Measurements from ENCODE around the gene MLPH.
"Not testable (repeated sequence)": the region's sequence is repeated elsewhere in the genome, so short reads cannot be mapped to it uniquely, and the experiment has no call there.

The MLPH gene

DNA sequence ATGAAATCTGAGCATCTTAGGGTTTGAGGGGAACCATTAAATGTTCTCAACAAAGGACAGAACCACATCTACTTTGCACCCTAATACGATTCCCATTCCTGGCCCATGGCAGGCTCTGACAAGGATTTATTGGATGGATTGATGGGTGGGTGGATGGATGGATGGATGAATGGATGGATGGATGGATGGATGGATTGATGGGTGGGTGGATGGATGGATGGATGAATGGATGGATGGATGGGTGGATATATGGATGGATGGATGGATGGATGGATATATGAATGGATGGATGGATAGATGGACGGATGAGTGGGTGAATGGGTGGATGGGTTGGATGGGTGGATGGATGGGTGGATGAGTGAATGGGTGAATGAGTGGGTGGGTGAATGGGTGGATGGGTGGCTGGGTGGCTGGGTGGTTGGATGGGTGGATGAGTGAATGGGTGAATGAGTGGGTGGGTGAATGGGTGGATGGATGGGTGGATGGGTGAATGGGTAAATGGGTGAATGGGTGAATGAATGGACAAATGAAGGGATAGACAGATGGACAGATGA lies 29.6 kb upstream of the MLPH start:
- DNase-seq (ENCODE audit: low read depth in 2 of 2, low spot score in 1 of 2) = no peak

DNA sequence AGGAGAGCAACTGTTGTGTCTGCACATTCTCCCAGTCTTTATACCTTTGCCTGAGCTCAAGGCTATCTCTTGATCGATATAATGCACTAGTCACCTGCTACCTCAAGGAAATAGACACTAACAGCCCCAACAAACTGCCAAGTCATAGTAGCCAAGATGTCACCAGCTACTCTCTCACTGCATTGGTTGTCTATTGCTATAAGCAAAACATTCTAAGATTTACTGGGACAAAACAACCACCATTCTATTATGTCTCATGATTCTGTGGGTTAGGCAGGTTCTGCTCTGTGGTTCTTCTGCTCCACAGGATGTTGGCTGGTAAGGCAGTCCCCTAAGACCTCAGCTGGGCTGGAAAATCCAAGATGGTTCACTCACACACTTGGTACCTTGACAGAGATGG lies 28.5 kb upstream of the MLPH start:
- no peak for DNase-seq (ENCODE audit: low read depth in 2 of 2, low spot score in 1 of 2)

DNA sequence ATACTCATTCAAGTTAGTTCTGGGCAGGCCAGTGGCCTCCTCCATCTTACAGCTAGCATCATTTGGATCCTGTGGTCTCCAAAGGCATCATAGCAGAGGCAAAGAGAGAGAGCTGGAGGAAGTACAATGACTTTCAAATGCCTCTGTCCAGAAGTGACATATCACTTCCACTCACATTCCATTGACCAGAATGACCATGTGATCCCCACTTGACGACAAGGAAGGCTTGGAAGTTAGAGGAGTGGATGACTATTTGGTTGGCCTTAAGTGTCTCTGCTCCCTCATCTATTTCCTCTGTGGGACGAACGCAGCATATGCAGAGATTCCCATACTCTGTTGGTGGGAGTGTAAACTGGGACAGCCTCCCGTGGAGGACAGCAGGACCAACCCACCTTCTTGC lies 27.8 kb upstream of the MLPH start:
- no peak for DNase-seq (ENCODE audit: low read depth in 2 of 2, low spot score in 1 of 2)

- no peak for DNase-seq (ENCODE audit: low read depth in 2 of 2, low spot score in 1 of 2)
These were observed 27.3 kb upstream of the MLPH start for GRCh38 chr2:237459741-237460174.

DNA sequence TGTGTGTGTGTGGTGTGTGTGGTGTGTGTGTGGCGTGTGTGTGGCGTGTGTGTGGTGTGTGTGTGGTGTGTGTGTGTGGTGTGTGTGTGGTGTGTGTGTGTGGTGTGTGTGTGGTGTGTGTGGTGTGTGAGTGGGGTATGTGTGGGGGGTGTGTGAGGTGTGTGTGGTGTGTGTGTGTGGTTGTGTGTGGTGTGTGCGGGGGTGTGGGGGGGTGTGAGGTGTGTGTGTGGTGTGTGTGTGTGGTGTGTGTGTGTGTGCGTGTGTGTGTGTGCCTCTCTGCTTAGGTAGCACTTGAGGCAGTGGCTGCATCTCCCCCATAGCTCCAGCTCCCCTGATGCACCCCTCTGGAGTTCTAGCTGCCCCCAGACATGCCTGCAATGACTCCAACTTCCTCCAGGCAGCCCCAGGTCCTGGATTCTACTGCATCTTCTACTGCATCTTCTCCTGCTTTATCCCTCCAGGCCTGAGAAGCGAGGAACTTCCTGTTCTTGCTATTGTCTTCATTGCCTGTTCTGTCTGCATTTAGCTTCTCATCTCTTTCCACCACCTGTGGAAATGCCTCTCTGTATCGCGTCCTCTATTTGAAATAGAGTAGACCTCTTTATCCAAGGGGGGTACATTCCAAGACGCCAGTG lies 22.2 kb upstream of the MLPH start:
- DNase-seq (ENCODE audit: low read depth in 2 of 2, low spot score in 1 of 2) = no peak

DNA sequence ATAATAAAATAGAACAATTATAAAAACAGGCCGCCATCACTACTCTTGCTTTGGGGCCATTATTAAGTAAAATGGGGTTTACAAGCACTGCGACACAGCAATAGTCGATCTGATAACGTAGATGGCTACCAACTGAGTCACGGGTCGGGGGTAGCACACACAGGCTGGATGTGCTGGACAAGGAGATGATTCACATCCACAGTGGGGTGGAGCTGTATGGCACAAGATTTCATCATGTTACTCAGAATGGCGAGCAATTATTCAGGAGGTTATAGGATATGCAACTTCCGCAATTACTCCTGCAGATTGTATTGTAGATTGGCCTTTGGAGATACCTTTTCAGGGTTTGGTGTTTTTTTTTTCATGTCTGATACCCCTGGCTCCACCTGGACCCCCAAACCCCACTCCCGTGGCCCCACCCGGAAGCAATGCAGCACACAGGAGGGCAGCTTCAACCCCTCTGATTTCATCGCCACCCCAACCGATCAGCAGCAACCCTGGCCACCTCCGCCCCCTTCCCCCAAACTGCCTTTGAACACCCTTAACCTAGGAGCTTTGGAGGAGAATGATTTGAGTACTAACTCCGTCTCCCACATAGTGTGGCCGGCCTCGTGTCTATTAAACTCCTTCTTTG lies 21.4 kb upstream of the MLPH start:
- no peak for DNase-seq (ENCODE audit: low read depth in 2 of 2, low spot score in 1 of 2)

DNA sequence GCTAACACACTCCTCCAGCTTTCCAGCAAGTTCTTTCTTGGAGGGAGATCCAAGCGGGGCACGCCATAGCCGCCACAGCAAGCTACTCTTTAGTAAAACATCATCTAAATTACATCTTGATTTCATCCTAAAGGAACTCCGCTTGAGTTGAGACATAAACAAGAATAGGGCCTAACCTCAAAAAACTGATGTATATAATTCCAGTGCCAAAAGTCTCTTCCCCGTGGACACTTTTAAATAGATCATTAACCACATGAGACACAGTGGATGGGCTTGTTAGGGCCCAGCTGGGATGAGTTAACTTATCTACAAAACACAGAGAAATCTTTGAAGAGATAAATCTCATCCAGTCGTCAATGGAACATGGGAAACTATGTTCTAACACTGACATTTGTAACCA lies 20.8 kb upstream of the MLPH start:
- no peak for DNase-seq (ENCODE audit: low read depth in 2 of 2, low spot score in 1 of 2)

- DNase-seq (ENCODE audit: low read depth in 2 of 2, low spot score in 1 of 2) = no peak
These were observed 19.4 kb upstream of the MLPH start for GRCh38 chr2:237467447-237468179.

DNA sequence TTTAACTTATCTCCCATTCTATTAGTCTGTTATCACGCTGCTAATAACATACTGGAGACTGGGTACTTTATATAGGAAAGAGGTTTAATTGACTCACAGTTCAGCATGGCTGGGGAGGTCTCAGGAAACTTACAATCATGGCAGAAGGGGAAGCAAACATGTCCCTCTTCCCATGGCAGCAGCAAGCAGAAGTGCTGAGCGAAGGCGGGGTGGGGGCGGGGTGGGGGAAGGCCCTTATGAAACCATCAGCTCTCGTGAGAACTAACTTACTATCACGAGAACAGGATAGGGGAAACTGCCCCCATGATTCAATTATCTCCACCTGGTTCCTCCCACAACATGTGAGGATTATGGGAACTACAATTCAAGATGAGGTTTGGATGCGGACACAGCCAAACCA lies 17.6 kb upstream of the MLPH start:
- DNase-seq (ENCODE audit: low read depth in 2 of 2, low spot score in 1 of 2) = not testable (repeated sequence)

DNA sequence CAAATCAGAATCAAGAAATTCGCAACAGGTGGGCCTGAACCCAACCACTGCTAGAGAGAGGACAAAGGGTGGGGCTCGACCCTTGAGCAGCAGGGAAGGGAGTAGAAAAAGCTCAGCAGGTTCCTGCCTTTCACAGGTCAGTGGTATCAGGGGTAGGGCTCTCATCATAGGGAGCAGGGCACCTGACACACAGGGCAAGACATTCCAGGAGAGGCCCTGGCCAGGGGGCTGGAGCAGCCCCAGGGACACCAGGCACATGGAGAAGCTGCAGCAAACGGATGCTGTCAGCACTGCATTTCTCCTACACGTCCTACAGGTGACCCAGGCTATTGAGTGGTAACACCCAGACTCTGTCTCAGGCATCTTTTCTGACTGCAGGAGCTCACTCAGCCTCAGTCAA lies 17.2 kb upstream of the MLPH start:
- no peak for DNase-seq (ENCODE audit: low read depth in 2 of 2, low spot score in 1 of 2)

DNA sequence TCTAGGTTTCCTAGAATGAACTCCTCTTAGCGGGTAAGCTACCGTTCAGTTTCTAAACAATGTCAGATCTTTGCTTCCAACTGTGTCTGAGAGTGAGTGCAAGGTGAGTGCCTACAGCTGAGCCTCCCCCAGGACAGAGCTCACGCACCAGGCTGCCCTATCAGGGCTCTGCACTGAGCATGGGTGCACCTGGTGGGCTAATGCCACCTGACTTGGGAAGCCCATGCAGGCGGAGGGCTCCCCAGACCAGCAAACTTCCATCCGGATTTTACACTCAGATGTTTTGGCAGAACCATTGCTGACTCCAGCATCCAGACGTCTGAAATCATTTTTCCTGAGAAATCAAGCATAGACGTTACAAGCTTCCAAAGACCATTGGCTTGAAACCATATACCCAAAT lies 16.1 kb upstream of the MLPH start:
- DNase-seq (ENCODE audit: low read depth in 2 of 2, low spot score in 1 of 2) = no peak

DNA sequence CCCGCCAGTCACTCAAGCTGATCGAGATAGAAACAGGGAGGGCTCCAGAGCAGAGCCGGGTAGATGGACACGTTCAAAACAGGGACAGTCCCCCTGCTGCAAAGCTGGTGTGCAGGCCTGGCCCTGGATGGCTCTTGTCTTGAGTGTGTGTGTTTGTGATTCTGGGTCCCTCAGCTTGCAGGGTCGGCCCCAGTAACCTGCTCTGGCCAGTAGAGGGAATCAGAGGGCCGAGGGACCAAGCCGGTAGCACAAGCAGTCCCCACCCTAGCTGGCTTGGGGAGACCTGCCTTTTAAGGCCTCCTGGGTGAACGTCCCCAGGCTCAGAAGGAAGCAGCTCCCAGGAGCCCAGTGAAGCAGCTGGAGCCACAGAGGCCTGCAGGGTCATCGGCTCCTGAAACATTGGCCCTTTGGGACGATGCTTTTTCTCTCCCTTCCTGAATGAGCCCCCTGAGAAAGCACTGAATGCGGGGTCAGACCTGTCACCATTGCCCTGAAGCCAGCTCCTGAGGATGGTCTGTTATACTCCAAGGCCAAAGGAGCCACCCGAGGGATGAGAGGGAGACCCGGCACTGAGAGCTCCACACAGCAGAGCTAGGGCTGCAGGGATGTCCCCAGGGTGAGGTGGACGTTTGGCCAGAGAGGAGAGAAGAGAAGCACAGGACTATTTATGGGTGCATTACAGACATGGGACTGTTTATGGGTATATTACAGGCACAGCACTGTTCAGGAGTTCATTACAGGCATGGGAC lies 15.4 kb upstream of the MLPH start:
- DNase-seq (ENCODE audit: low read depth in 2 of 2, low spot score in 1 of 2) = no peak

DNA sequence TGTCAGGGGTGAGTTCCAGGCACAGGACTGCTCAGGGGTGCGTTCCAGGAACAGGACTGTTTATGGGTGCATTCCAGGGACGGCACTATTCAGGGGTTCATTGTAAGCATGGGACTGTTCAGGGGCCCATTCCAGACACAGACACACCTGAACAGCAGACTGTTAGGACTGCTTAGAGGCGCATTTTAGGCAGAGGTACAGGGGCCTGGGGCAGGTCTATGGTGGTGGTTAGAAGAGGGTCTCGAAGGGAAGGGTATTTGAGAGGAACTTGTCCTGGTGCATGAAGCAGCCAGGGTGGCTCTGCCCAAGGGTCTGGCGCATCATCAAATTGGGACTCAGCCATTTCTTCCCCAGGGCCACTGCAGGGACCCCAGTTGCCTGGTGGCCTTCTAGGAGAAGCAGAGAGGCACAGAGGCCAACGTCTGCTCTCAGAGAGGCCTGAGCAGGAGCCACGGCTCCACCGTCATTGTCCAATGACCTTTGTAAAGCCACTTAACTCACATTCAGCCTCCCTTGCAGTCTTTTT lies 14.8 kb upstream of the MLPH start:
- no peak for DNase-seq (ENCODE audit: low read depth in 2 of 2, low spot score in 1 of 2)

- DNase-seq (ENCODE audit: low read depth in 2 of 2, low spot score in 1 of 2) = no peak
These were observed 13.9 kb upstream of the MLPH start for GRCh38 chr2:237472909-237473877.

GRCh38 chr2:237473878-237474441 lies 13.1 kb upstream of the MLPH start:
- no peak for DNase-seq (ENCODE audit: low read depth in 2 of 2, low spot score in 1 of 2)

- no peak for DNase-seq (ENCODE audit: low read depth in 2 of 2, low spot score in 1 of 2)
These were observed 12.6 kb upstream of the MLPH start for GRCh38 chr2:237474442-237474911.

DNA sequence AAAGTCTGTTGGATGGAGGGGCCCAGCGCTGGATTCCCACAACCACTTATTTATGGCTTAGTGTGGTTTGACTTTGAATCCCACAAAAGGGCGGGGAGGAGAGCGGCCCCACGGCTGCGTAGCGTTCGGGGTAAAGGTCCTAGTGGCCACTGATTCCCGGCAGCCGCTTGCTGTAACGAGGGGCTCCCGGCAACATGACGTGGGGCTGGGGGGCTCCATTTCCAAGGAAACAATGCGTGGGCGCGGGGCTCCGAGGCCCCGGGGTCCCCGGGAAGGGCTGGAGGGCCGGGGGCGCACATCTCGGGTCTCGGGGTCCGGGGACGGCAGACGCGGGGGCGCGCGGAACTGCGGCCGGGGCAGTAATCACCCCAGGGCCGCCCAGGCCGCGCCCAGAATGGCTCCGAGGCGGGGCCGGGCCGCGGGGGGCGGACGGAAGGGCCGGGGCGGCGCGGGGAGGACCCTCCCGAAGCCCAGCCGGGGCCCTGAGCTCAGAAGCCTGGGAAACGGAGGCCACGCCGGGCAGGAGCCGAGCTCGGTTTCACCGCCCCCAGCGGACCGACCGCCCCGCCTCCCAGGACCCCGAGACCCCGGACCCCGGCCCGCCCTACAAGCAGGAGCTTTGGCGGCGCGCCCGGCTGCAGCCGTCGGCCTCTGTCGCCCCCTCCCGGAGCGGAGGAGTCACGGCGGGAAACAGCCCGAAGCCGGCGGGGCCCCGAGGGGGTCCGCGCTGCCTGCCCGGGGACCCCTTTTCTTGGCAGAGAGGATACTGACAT lies 11.9 kb upstream of the MLPH start:
- DNase-seq (ENCODE audit: low read depth in 2 of 2, low spot score in 1 of 2) = peak; percentile 53 to 56

DNA sequence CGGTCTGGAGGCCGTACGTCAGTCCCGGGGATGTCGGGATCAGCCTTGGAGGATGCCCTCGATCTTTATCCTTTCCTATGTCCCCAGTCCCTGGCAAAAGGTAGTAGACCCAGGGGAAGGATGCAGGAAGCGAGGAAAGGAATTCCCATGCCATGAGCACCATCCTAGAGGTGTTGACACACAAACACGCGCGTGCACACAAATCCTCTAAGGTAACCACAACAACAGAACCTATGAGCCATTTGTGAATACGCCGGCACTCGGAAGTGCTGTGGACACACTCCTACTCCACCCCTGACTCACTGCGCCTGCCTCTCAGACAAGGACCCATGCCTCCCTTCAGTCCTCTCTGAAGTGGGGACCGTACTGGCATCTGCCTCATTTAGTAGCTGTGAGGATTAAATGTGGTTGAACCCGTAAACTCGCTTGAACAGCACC lies 11.3 kb upstream of the MLPH start:
- peak in 1 of 2 donors; percentile 32 for DNase-seq (ENCODE audit: low read depth in 2 of 2, low spot score in 1 of 2)

GRCh38 chr2:237478095-237478494 lies 9.0 kb upstream of the MLPH start:
- DNase-seq (ENCODE audit: low read depth in 2 of 2, low spot score in 1 of 2) = no peak
